ENCODE results near the gene FBXL12.

Gene FBXL12, protein sequence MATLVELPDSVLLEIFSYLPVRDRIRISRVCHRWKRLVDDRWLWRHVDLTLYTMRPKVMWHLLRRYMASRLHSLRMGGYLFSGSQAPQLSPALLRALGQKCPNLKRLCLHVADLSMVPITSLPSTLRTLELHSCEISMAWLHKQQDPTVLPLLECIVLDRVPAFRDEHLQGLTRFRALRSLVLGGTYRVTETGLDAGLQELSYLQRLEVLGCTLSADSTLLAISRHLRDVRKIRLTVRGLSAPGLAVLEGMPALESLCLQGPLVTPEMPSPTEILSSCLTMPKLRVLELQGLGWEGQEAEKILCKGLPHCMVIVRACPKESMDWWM

DNA sequence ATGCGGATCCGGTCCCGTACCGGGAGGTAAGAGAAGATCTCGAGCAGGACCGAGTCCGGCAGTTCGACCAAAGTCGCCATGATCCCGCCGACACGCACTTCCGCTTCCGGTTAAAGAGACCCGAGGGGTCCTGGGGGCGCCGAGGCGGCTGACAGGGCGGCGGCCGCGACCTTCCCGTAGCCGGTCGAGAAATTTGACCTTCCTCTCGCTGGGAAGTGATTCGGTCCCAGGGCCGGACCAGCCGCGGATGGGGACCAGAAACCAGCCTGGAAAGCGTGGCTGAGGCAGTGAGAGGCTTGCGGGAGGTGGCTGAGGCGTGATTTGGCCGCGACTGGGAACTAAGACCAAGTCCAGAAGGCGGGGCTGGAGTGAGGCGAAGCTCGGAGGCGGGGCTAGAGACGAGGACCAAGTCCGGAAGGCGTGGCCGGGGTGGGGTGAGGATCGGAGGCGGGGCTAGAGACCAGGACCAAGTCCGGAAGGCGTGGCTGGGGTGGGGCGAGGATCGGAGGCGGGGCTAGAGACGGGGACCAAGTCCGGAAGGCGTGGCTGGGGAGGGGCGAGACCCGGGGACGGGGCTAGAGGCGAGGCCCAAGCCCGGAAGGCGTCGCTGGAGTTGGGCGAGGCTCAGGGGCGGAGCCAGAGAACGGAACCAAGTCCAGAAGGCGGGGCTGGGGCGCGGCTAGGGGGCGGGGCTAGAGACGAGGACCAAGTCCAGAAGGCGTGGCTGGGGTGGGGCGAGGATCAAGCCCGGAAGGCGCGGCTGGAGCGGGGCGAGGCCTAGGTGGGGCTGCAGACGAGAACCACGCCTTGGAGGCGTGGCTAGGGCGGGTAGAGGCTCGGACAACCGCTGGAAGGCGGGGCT, at the start of gene FBXL12:
Gene FBXL12, minus strand, starts transcription at position 346 of the 862 bp plus-strand sequence. Its CDS starts 266 bp downstream, at position 80.
- TF ChIP-seq, protein P1, sequence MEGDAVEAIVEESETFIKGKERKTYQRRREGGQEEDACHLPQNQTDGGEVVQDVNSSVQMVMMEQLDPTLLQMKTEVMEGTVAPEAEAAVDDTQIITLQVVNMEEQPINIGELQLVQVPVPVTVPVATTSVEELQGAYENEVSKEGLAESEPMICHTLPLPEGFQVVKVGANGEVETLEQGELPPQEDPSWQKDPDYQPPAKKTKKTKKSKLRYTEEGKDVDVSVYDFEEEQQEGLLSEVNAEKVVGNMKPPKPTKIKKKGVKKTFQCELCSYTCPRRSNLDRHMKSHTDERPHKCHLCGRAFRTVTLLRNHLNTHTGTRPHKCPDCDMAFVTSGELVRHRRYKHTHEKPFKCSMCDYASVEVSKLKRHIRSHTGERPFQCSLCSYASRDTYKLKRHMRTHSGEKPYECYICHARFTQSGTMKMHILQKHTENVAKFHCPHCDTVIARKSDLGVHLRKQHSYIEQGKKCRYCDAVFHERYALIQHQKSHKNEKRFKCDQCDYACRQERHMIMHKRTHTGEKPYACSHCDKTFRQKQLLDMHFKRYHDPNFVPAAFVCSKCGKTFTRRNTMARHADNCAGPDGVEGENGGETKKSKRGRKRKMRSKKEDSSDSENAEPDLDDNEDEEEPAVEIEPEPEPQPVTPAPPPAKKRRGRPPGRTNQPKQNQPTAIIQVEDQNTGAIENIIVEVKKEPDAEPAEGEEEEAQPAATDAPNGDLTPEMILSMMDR (IDR thresholded peaks at IDR 0.05; ENCODE audit: low read depth, low read length), result no peak
- peak; percentile 100 for DNase-seq (ENCODE audit: low read depth in 2 of 2)
- peak within 1 kb of the TSS; percentile 99 to 100 for H3K4me3 ChIP-seq (replicated peaks in 1 of 2; ENCODE audit: low read depth in 2 of 2, low read length in 2 of 2)

DNA sequence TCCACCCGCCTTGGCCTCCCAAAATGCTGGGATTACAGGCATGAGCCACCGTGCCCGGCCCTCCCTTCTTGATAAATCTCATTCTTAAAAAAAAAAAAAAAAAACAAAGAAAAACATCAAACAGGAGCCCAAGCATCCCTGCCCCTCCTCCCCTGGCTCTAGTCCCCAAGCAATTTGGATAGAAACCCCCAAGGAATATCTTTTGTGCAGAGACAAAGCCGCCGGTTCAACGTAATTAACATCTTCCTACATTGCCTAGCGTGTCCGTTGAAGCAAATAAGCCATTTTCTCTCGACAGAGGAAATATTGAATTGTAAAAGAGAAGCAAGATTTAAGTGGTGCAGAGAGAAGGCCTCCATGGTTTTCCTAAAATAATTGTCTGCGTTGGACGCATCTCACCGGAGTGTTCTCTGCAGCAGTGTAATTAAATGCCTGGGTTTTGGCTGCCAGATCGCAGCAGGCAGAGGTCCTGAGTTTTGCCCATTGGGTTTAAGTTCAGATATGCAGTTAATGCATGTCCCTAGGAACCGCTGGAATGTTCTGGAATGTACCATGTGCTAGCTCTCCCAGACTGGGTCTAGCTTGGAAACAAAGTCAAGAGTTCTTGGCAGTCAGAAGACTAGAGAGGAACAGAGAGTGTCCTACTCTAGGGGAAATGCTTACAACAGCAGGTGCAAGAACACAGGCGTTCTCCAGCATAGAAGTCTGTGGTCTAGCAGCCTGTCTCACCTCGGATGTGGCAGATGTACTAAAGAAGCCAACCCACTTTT, 47.0 kb upstream of the FBXL12 start:
- TF ChIP-seq, protein P1 (IDR thresholded peaks at IDR 0.05; ENCODE audit: low read depth, low read length), result no peak
- H3K4me3 ChIP-seq (replicated peaks in 1 of 2; ENCODE audit: low read depth in 2 of 2, low read length in 2 of 2), result no peak overlapping the region
- DNase-seq (ENCODE audit: low read depth in 2 of 2), result no peak

DNA sequence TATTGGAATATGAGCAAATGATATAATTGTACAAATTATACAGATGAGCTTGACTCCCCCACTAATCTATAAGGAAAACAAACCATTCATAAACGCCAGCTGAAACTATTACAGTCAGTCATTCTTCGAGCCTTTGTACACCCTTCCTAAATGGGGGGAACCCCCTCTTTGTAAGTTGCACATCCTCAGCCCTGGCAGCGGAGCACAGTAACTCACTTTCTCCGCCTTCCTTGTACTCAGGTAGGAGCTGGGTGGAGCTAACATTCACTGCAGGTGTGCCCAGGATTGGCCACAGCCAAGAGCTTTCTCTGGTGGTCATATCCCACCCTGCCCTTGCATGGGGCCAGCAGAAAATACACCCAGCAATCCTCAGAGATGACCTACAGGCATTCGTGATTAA, 44.9 kb upstream of the FBXL12 start:
- H3K4me3 ChIP-seq (replicated peaks in 1 of 2; ENCODE audit: low read depth in 2 of 2, low read length in 2 of 2), result no peak overlapping the region
- no peak for DNase-seq (ENCODE audit: low read depth in 2 of 2)
- TF ChIP-seq, protein P1 (IDR thresholded peaks at IDR 0.05; ENCODE audit: low read depth, low read length), result no peak

DNA sequence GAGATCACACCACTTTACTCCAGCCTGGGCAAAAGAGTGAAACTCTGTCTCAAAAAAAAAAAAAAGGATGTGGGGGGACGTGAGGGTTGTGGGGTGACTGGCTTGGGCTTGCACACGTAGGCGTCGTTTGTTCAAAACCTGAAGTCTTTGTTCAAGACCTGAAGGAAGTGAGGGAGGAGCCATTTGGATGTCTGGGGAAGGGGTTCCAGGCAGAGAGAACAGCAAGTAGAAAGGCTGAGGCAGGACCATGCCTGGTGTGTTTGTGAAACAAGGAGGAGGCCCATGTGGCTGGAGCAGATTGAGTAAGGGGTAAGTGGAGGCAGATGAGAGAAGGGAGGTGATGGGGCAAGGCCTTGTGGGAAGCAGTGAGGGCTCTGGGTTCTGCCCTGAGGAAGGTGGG, 44.1 kb upstream of the FBXL12 start:
- DNase-seq (ENCODE audit: low read depth in 2 of 2), result no peak
- no peak overlapping the region for H3K4me3 ChIP-seq (replicated peaks in 1 of 2; ENCODE audit: low read depth in 2 of 2, low read length in 2 of 2)
- TF ChIP-seq, protein P1 (IDR thresholded peaks at IDR 0.05; ENCODE audit: low read depth, low read length), result no peak

DNA sequence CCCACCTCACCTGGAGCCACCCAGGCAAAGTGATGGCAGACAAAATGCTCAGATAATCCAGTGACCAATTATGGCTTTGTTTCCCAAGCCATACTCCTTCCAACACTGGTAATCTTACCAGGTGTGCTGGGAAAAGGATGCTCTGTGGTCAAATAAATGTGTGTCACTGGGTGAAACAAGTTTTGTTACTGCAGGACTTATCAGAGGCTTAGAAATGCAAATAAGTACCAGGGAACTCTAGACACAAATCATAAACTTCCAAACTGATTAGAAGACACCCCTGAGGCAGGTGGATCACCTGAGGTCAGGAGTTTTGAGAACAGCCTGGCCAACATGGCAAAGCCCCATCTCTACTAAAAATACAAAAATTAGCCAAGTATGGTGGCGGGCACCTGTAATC, 42.6 kb upstream of the FBXL12 start:
- TF ChIP-seq, protein P1 (IDR thresholded peaks at IDR 0.05; ENCODE audit: low read depth, low read length), result no peak
- H3K4me3 ChIP-seq (replicated peaks in 1 of 2; ENCODE audit: low read depth in 2 of 2, low read length in 2 of 2), result no peak overlapping the region
- DNase-seq (ENCODE audit: low read depth in 2 of 2), result no peak

DNA sequence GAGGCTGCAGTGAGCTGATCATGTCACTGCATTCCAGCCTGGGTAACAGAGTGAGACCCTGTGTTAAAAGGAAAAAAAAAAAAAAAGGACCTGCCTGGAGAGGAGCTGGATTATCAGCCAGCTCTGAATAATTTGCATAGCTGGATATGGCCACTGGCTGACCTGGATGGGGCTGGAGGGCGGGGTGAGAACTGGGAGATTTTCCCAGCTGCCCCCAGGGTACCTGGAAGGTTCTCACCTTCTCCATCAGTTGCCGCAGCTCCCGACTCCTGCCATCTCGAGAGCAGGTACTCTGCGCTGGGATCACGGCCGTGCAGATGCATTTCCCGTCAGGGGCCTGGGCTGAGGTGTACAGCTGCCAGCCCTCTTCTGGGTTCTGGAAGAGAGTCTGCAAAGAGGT, 41.5 kb upstream of the FBXL12 start:
- no peak for DNase-seq (ENCODE audit: low read depth in 2 of 2)
- TF ChIP-seq, protein P1 (IDR thresholded peaks at IDR 0.05; ENCODE audit: low read depth, low read length), result no peak
- H3K4me3 ChIP-seq (replicated peaks in 1 of 2; ENCODE audit: low read depth in 2 of 2, low read length in 2 of 2), result no peak overlapping the region

Measured in cardiac fibroblast (primary cell).